ENCODE results near the gene PLAC1.

The PLAC1 gene

GRCh38 chrX:134692233-134692632, 34.0 kb upstream of the PLAC1 start:
- POLR2A ChIA-PET: no interaction called here
- no peak for TF ChIP-seq CTCF (IDR thresholded peaks at IDR 0.05; ENCODE audit: insufficient read depth, low read length, missing control alignments)

GRCh38 chrX:134691453-134691852, 33.2 kb upstream of the PLAC1 start:
- ChIA-PET POLR2A (no interaction called here), CTCF (interaction anchor here (0.6 to 1.0 kb wide), 2 partner anchors 12 to 94 kb away, joined by 3 read pairs; no protein-coding TSS in a partner anchor)
- no peak for DNase-seq (ENCODE audit: low read depth, low spot score)
- no peak for TF ChIP-seq CTCF (IDR thresholded peaks at IDR 0.05; ENCODE audit: insufficient read depth, low read length, missing control alignments)
- H3K4me3 ChIP-seq (ENCODE audit: low read depth, low read length): no peak overlapping the region

More at GRCh38 chrX:134692233-134692632, 34.0 kb upstream of the PLAC1 start:
- CTCF ChIA-PET: interaction anchor here (0.7 to 1.0 kb wide), 3 partner anchors 11 to 88 kb away, joined by 3 to 4 read pairs (median 3); no protein-coding TSS in a partner anchor
- no peak overlapping the region for H3K4me3 ChIP-seq (ENCODE audit: low read depth, low read length)
- no peak for DNase-seq (ENCODE audit: low read depth, low spot score)

- POLR2A ChIA-PET: interaction anchor here (1.6 kb wide), 1 partner anchor 19 kb away, joined by 3 read pairs; no protein-coding TSS in a partner anchor
- DNase-seq (ENCODE audit: low read depth, low spot score): no peak
- no peak overlapping the region for H3K4me3 ChIP-seq (ENCODE audit: low read depth, low read length)
- no peak for TF ChIP-seq CTCF (IDR thresholded peaks at IDR 0.05; ENCODE audit: insufficient read depth, low read length, missing control alignments)
- CTCF ChIA-PET: no interaction called here
These were observed 30.6 kb upstream of the PLAC1 start for GRCh38 chrX:134688839-134689238.

GRCh38 chrX:134688031-134688823, 30.0 kb upstream of the PLAC1 start:
- no peak for DNase-seq (ENCODE audit: low read depth, low spot score)
- CTCF ChIA-PET: no interaction called here
- POLR2A ChIA-PET: interaction anchor here (1.6 kb wide), 1 partner anchor 18 kb away, joined by 3 read pairs; no protein-coding TSS in a partner anchor
- no peak overlapping the region for H3K4me3 ChIP-seq (ENCODE audit: low read depth, low read length)
- no peak for TF ChIP-seq CTCF (IDR thresholded peaks at IDR 0.05; ENCODE audit: insufficient read depth, low read length, missing control alignments)

- H3K4me3 ChIP-seq (ENCODE audit: low read depth, low read length): no peak overlapping the region
- ChIA-PET CTCF (interaction anchor here (0.8 kb wide), 1 partner anchor 61 kb away, joined by 3 read pairs; no protein-coding TSS in a partner anchor), POLR2A (no interaction called here)
- DNase-seq (ENCODE audit: low read depth, low spot score): no peak
- TF ChIP-seq CTCF (IDR thresholded peaks at IDR 0.05; ENCODE audit: insufficient read depth, low read length, missing control alignments): no peak
These were observed 27.4 kb upstream of the PLAC1 start for GRCh38 chrX:134685668-134686067.

GRCh38 chrX:134684956-134685355, 26.7 kb upstream of the PLAC1 start:
- no peak overlapping the region for H3K4me3 ChIP-seq (ENCODE audit: low read depth, low read length)
- TF ChIP-seq CTCF (IDR thresholded peaks at IDR 0.05; ENCODE audit: insufficient read depth, low read length, missing control alignments): no peak
- POLR2A ChIA-PET: no interaction called here
- DNase-seq (ENCODE audit: low read depth, low spot score): no peak
- CTCF ChIA-PET: interaction anchor here (0.8 kb wide), 1 partner anchor 60 kb away, joined by 3 read pairs; no protein-coding TSS in a partner anchor

Measured in AG04449 (cell line).